HG02884 (cell line): ENCODE results near the gene NFIX.
"Not testable (repeated sequence)": the region's sequence is repeated elsewhere in the genome, so short reads cannot be mapped to it uniquely, and the experiment has no call there.

Experiments
- ATAC-seq: cut with Tn5 transposase; IDR thresholded peaks from one replicate; pipeline ENCODE4 v1.9.1; 2021; ENCODE audit warnings: mild to moderate bottlenecking, moderate library complexity; ENCODE audit not compliant: unreplicated experiment

NFIX gene

GRCh38 chr19:12994701-12995595 is at the start of gene NFIX:
NFIX (plus strand) TSS chr19:12995475; CDS start chr19:12995838, 363 bp downstream.
- no peak for ATAC-seq

- ATAC-seq = peak; percentile 77
Observed at GRCh38 chr19:12945479-12946091, 49.7 kb upstream of the NFIX start, which contains the start of gene RAD23A. RAD23A (plus strand) TSS chr19:12945862; CDS start chr19:12945949, 87 bp downstream.

GRCh38 chr19:12946092-12946721 is 49.1 kb upstream of the NFIX start:
- ATAC-seq = peak; percentile 29

- ATAC-seq = no peak
Observed at GRCh38 chr19:12946731-12947496, 48.4 kb upstream of the NFIX start.

- no peak for ATAC-seq
Observed at GRCh38 chr19:12947702-12948611, 47.3 kb upstream of the NFIX start.

GRCh38 chr19:12948612-12949362 is 46.5 kb upstream of the NFIX start:
- ATAC-seq = no peak

GRCh38 chr19:12949363-12950283 is 45.7 kb upstream of the NFIX start:
- no peak for ATAC-seq

- ATAC-seq = not testable (repeated sequence)
Observed at GRCh38 chr19:12952050-12952449, 43.2 kb upstream of the NFIX start.

- ATAC-seq = no peak
Observed at GRCh38 chr19:12952488-12953137, 42.7 kb upstream of the NFIX start.

- no peak for ATAC-seq
Observed at GRCh38 chr19:12953138-12953798, 42.0 kb upstream of the NFIX start.

GRCh38 chr19:12953799-12954611 is 41.3 kb upstream of the NFIX start:
- no peak for ATAC-seq

- no peak for ATAC-seq
Observed at GRCh38 chr19:12954612-12954962, 40.7 kb upstream of the NFIX start.

- ATAC-seq = not testable (repeated sequence)
Observed at GRCh38 chr19:12955575-12955974, 39.7 kb upstream of the NFIX start.

GRCh38 chr19:12955996-12956395 is 39.3 kb upstream of the NFIX start:
- no peak for ATAC-seq

- ATAC-seq = peak; percentile 63
Observed at GRCh38 chr19:12956446-12957388, 38.6 kb upstream of the NFIX start, which contains the start of gene GADD45GIP1. GADD45GIP1 (minus strand) TSS chr19:12957223; CDS start chr19:12957212, 11 bp downstream.
